ENCODE data around the gene DIDO1.
"Not testable (repeated sequence)": the region's sequence is repeated elsewhere in the genome, so short reads cannot be mapped to it uniquely, and the experiment has no call there.

DIDO1 gene

GRCh38 chr20:62852841-62853240, 73.5 kb downstream of the DIDO1 start:
- no peak for DNase-seq

DNA sequence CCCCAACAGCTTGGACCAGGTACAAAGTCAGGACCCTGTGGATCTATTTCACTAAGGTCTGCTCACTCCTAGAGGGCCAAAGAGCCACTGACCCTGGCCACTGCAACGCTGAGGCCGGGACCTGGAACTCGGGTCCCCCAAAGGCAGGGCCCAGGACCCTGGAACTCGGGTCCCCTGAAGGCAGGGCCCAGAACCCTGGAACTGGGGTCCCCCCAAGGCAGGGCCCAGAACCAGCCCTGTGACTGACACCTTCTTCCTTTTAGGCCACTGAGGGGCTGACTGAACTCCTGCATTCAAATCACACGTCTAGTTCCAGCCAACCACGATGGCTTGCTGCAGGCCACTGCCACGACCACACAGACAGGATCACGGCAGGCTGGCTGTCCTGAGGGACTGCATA, 74.1 kb downstream of the DIDO1 start:
- no peak for DNase-seq

GRCh38 chr20:62850333-62850974, 75.9 kb downstream of the DIDO1 start:
- DNase-seq, result peak in 11 of 14 donors; percentile 49 to 85 (median 73)

DNA sequence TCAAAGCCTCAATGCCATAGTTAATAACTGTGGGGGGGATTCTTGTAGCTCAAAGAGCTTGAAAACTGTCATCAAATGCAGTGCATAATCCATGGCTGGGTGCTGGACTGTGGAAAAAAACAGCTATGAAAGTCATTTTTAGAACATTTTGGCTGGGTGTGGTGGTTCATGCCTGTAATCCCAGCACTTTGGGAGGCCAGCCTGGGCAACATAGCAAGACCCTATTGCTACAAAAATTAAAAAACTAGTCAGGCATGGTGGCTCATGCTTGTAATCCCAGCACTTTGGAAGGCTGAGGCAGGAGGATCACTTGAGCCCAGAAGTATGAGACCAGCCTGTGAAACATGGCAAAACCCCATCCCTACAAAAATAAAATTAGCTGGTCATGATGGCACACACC, 76.9 kb downstream of the DIDO1 start:
- DNase-seq, result no peak

DNA sequence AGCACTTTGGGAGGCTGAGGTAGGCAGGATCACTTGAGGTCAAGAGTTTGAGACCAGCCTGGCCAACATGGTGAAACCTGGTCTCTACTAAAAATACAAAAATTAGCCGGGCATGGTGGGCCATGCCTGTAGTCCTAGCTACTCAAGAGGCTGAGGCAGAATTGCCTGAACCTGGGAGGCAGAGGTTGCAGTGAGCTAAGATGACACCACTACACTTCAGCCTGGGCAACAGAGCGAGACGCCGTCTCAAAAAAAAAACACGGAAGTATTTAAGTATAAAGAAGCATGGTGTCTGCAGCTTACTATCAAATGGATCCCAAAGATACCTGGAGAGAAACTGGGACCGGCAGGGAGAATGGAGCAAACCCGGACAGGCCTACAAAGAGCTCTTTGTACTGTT, 77.4 kb downstream of the DIDO1 start:
- not testable (repeated sequence) for DNase-seq

GRCh38 chr20:62846166-62846890, 80.0 kb downstream of the DIDO1 start:
- DNase-seq, result no peak

DNA sequence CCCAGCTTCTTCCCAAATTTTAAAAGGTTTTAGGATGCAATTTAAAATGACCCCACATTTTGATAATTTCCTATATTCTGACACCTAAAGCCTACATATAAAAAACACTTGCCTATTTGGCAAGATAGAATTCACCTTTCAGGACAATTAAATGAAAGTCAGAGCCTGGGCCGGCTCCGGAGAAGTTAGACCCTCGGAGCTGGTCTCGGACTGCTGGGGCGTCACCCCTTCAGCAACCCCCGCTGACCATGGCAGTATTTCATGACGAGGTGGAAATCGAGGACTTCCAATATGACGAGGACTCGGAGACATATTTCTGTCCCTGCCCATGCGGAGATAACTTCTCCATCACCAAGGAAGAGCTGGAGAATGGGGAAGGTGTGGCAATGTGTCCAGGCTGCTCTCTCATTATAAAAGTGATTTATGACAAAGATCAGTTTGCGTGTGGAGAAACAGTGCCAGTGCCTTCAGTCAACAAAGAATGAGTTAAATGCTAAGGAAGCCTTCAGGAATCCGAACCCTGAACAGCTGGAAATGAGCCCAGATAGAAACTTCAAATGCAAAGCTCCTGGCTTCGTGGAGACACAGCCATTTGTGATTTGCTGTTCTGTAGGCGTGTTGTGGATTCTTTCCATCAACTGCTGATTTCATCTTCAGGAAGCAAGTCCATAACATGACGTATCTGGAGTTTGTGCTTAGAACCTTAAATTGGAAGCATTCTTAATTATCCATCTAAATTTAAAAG, 80.7 kb downstream of the DIDO1 start:
- no peak for DNase-seq

- DNase-seq, result no peak
Observed at GRCh38 chr20:62844182-62844581, 82.1 kb downstream of the DIDO1 start.

- DNase-seq, result no peak
Observed at GRCh38 chr20:62843656-62844055, 82.6 kb downstream of the DIDO1 start.

GRCh38 chr20:62841705-62842212, 84.5 kb downstream of the DIDO1 start:
- no peak for DNase-seq

- no peak for DNase-seq
Observed at GRCh38 chr20:62840244-62841197, 85.8 kb downstream of the DIDO1 start.

- DNase-seq, result no peak
Observed at GRCh38 chr20:62839816-62840215, 86.5 kb downstream of the DIDO1 start.

DNA sequence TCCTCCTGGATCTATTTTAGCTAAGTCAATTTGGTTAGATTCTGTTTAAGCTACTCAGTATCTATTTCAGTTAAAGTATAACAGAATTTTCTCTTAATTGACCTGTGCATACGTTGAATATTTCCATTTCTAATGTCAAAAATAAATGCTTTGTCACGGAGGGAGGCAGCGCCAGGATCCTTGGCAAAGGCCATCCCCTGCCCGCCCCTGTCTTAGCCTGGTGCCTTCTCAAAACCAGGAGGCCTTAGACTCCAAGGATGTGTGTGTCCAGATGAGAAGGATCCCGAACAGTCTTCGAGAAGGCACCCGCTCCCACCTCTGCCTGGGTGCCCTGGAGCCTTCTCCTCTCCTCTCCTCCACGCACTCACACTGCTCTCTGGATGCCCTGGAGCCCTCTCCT, 87.0 kb downstream of the DIDO1 start:
- DNase-seq, result no peak

- no peak for DNase-seq
Observed at GRCh38 chr20:62838128-62838891, 88.0 kb downstream of the DIDO1 start.

GRCh38 chr20:62837790-62838127, 88.5 kb downstream of the DIDO1 start:
- DNase-seq, result no peak

DNA sequence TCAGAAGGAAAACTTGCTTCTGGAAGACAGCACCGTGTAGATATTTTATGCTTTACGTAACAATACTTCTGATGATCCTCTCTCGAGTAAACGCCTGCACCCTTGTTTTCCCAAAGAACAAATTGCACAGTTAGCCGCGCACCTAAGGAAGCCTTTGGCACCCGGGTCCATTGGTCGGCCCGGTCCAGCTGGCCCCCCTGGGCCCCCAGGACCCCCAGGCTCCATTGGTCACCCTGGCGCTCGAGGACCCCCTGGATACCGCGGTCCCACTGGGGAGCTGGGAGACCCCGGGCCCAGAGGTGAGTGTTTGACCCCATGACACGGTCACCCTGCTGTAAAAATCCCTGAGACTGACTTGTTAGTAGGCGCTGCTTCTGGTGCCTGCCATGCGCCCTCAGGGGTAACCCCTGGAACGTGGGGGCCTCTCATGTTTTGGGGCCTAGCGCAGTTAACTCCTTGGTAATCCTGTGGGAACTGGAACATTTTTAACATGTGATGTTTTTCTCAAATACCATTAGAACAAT, 89.3 kb downstream of the DIDO1 start:
- no peak for DNase-seq

GRCh38 chr20:62835931-62836861, 90.1 kb downstream of the DIDO1 start:
- DNase-seq, result no peak

- DNase-seq, result no peak
Observed at GRCh38 chr20:62834967-62835730, 91.2 kb downstream of the DIDO1 start.

DNA sequence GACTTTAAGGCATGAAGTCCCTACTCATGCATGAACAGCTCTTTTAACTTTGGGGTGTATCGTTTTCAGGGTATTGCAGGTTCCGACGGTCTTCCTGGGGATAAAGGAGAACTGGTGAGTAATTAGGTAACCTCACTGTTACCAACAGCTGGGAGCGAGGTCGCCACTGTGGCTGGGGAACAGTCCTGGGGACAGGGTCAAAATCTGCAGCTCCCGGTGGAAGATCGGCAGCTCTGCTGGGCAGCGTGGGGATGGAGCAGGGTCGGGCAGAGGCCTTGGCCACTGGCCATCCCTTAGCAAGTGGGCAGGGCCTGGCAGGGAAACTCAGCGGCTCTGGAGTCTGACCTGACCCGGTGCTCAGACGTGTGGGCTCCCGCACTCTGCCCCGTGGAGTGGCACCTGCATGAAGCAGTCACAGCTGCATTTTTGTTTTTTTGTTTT, 93.3 kb downstream of the DIDO1 start:
- DNase-seq, result no peak

Data from C1 segment of cervical spinal cord (tissue), 14 donors.